Neural crest cell (in vitro differentiated cells): ENCODE results near the gene FUOM. TPM values are rescaled to one million over a fixed set of nuclear protein-coding genes. Genes with fewer than 3 reads are reported as not detected.

ENCODE experiments used
- DNase-seq: peaks from one replicate; pipeline ENCODE4 v3.0.0; 2021; ENCODE audit warnings: low read depth, mixed read lengths, low spot score
- H3K27ac Mint-ChIP-seq: one replicate; pipeline ENCODE4 v1.8.0; 2021; ENCODE audit warnings: mild to moderate bottlenecking, mixed read lengths; ENCODE audit not compliant: unreplicated experiment
- H3K27me3 Mint-ChIP-seq: 2 replicates; pipeline ENCODE4 v1.8.0; 2021; ENCODE audit warnings: low read depth, mild to moderate bottlenecking, mixed read lengths
- H3K36me3 Mint-ChIP-seq: 2 replicates; pipeline ENCODE4 v1.8.0; 2021; ENCODE audit warnings: low read depth, mild to moderate bottlenecking, mixed read lengths
- H3K4me1 Mint-ChIP-seq: 2 replicates; pipeline ENCODE4 v1.8.0; 2021; ENCODE audit warnings: mixed read lengths
- H3K4me3 Mint-ChIP-seq: one replicate; pipeline ENCODE4 v1.8.0; 2021; ENCODE audit warnings: mild to moderate bottlenecking, mixed read lengths
- H3K9me3 Mint-ChIP-seq: 2 replicates; pipeline ENCODE4 v1.8.0; 2021; ENCODE audit warnings: mixed read lengths
- CTCF ChIP-seq: fragments of 200-600 bp; sonication (generic); conservative IDR thresholded peaks from 2 replicates; pipeline ENCODE4 v1.5.0; 2021; ENCODE audit warnings: antibody characterized with exemption, mild to moderate bottlenecking
- total RNA-seq: library from RNA; stranded (reverse); gene quantifications from 2 replicates; pipeline ENCODE4 v1.2.1, GENCODE V29; 2021

The FUOM gene
- total RNA-seq, 1 donor from 2014 or later: 18.3 TPM

GRCh38 chr10:133327651-133328357, 30.0 kb downstream of the FUOM start:
- H3K27ac Mint-ChIP-seq: no peak overlapping the region
- no peaks in the 10 kb centered on the region for H3K9me3 Mint-ChIP-seq
- peaks cover 78% of the 10 kb centered on the region for H3K27me3 Mint-ChIP-seq
- DNase-seq: no peak
- H3K36me3 Mint-ChIP-seq: peaks cover 5% of the 10 kb centered on the region
- H3K4me1 Mint-ChIP-seq: peaks cover 11% of the 10 kb centered on the region
- H3K4me3 Mint-ChIP-seq: no peak overlapping the region
- no peak for TF ChIP-seq CTCF

GRCh38 chr10:133326745-133327650, 30.8 kb downstream of the FUOM start:
- TF ChIP-seq CTCF: no peak
- Mint-ChIP-seq H3K4me1 (peaks cover 11% of the 10 kb centered on the region), H3K4me3 (peak overlapping the region; percentile 31), H3K36me3 (no peaks in the 10 kb centered on the region), H3K9me3 (no peaks in the 10 kb centered on the region), H3K27ac (no peak overlapping the region), H3K27me3 (peaks cover 72% of the 10 kb centered on the region)
- DNase-seq: no peak

- peak overlapping the region; percentile 31 for H3K4me3 Mint-ChIP-seq
These were observed 31.6 kb downstream of the FUOM start for GRCh38 chr10:133326223-133326551.

GRCh38 chr10:133325440-133326222, 32.2 kb downstream of the FUOM start:
- Mint-ChIP-seq H3K4me1 (peaks cover 11% of the 10 kb centered on the region), H3K27me3 (peaks cover 59% of the 10 kb centered on the region), H3K36me3 (no peaks in the 10 kb centered on the region), H3K27ac (no peak overlapping the region), H3K9me3 (no peaks in the 10 kb centered on the region), H3K4me3 (peak overlapping the region; percentile 31)
- DNase-seq: no peak
- no peak for TF ChIP-seq CTCF

More at GRCh38 chr10:133326223-133326551, 31.6 kb downstream of the FUOM start:
- no peaks in the 10 kb centered on the region for H3K9me3 Mint-ChIP-seq
- H3K4me1 Mint-ChIP-seq: peaks cover 11% of the 10 kb centered on the region
- DNase-seq: no peak
- H3K36me3 Mint-ChIP-seq: no peaks in the 10 kb centered on the region
- no peak overlapping the region for H3K27ac Mint-ChIP-seq
- TF ChIP-seq CTCF: no peak
- H3K27me3 Mint-ChIP-seq: peaks cover 64% of the 10 kb centered on the region

GRCh38 chr10:133324857-133325260, 33.0 kb downstream of the FUOM start:
- Mint-ChIP-seq H3K9me3 (peaks cover 4% of the 10 kb centered on the region), H3K4me3 (no peak overlapping the region), H3K4me1 (peaks cover 10% of the 10 kb centered on the region), H3K27ac (no peak overlapping the region), H3K36me3 (no peaks in the 10 kb centered on the region), H3K27me3 (peaks cover 60% of the 10 kb centered on the region)
- TF ChIP-seq CTCF: no peak
- DNase-seq: no peak
